Fibroblast of gingiva (primary cell): ENCODE measurements around the gene L1CAM.

Experiments
- DNase-seq: peaks from one replicate; pipeline ENCODE4 v3.0.0-alpha.2; 2011; ENCODE audit warnings: low read depth

The L1CAM gene

GRCh38 chrX:153878345-153878744 is 7.6 kb downstream of the L1CAM start:
- DNase-seq: no peak

DNA sequence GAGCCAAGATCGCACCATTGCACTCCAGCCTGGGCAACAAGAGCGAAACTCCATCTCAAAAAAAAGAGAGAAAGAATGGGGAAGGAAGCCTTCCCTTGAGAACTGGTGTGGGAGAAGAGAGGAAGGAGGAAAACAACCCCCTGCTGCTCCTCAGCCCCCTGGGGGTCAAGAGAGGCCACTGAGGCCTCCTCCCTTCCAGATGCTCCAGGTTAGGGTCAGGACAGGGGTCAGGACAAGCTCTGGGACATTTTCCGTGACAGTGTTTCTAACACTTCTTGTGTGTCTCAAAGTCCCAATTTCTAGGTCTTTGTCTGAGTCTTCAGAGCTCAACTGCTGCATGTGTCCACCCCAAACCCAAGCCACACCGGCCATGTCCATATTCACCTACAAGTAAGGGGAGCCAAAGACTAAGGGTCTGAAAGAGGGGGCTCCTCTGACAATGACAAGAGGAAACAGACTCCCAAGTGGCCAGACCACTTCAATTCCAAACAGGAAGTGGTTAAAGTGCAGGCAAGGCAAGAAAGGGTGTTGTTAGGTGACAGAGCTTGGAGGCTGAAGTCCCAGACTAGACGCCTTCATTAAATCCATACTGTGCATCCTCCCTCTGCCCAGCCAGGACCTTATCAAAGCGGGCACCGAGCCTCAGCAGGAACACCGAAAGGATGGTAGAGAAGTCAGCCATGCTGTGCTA is 8.3 kb downstream of the L1CAM start:
- DNase-seq: no peak

DNA sequence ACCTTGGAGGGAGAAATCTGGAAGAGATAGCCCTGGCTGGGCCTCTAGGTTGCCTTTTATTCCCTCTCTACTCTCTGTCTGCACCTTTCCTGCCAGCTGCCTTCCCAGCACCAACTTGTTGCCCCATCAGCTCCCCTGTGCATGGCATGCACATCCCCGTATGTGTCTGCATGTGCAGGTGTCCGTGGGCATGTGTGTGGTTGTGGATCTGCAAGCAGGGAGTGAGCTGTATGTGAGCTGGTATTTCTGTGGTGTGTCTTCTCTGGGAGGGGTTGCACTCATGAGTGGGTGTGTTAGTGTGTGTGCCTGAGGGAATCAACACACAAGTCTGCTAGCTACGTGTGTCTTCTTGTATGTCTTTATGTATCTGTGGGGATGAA is 9.9 kb downstream of the L1CAM start:
- no peak for DNase-seq

DNA sequence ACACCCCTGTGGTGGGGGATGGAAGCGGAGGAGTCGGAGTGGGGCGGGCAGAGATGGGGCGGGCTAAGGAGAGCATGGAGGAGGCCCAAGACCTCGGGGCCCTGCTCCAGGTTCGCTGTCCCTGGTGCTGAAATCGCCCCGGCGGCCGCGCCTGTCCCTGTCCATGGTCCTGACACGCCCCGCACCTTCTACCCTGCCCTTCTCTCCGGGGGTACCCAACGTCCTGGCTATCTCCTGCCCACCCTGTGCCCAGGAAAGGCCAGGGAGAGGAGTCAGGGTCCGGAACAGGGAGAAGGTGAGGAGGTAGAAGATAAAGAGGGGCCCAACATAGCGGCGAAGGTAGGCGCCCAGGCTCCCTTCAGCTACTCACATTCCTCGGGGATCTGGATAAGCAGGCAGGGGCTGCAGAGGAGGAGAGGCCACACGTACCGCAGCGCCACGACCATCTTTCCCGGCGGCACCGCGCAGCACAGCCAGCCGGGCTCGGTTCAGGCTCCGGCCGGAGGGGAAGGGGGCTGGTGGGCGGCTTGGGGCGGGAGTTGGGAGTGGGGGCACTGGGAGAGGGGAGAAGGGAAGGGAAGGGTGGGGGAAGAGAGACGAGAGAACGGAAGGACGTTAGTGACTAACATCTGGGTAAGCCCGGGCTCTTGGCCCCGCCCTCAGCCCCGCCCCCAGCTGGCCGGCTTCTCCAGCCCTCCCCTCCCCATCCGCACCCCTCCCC is 10.4 kb downstream of the L1CAM start:
- no peak for DNase-seq

- no peak for DNase-seq
Observed at GRCh38 chrX:153874366-153875125, 11.4 kb downstream of the L1CAM start.

DNA sequence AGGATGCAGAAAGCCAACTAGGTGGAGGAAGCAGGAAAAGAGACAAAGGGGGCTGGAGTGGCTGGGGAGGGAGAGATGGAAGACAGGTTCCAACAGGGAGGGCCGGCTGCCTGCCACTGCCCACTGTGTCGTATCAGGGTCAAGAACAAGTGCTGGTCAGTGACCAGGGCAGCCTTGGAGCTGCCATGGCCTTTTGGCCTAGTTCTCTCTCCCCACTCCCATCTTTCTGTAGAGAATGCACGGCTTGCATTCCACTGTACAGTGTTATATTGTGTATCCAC is 11.9 kb downstream of the L1CAM start:
- no peak for DNase-seq

DNA sequence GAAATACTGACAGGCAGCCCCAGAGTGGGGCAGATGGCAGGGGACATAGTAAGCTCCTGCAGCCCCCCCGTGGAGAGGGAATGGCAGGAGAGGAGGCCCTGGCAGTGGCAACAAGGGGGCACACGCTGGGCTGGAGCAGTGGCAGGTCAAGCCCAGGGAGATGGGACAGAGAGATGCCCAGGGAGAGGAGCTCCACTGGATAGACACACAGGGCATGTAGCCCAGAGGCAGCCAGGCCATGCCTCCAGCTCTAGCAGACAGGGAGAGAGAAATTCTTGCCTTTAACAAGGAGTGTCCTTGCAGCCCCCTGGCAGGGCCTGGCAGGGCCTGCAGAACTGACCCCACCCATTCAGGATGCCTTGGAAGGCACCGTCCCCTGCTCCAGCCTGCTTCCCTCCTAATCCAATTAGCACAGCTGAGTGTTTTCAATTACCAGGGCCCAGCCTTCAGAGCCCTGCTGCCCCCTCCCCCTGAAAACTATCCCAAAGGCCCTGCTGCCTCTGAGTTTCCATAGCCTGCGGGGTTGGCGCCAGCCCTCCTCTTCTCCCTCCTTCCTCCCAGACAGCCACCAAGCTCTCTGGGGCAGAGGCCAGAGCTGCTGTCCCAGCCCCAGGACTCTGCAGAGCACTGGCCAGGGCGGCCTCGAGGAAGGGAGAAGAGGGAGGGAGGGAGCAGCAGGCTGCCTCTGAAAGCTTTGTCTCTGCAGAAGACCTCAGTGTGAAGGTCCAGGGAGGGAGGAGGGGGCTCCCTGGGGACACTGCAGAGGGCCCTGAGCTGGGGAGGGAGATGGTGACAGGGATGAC is 12.5 kb downstream of the L1CAM start:
- DNase-seq: no peak

DNA sequence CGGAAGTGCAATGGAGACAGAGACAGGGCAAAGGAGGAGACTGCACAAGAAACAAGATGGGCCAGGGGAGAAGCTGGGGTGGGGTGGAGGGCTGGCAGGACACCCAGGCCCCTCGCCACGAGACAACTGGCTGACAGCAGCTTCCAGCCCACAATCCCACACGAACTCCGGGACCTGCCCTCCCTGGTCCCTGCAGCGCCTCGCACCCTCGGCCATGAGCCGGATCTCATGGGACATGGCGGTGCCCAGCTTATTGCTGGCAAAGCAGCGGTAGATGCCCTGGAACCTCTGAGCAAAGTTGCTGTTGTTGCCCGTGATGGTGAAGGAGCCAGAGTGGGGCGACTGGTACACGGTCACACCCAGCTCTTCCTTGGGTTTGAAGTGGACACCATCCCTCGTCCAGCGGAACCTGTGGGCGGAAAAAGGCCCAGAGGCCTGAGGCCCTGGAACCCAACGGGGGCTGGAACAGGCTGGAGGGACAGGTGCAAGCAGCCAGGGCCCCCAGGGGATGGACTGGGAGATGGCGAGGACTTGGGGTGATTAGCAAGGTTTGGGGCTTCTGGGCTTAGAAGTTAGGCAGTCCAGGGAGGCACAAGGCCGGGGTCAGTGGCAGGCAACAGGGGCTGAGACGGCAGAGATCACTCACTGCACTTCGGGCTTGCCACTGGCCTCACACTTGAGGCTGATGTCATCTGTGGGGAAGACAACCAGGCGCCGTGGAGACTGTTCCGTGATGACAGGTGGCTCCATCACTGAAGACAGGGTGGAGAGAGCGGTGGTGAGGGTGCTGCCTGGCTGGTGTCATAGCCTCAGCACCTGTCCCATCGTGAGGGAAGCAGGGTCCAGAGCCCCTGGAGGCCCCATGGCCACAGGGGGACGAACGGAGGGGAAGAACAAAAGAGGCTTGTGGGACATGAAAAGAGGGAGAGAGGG is 13.8 kb downstream of the L1CAM start:
- no peak for DNase-seq

- DNase-seq: no peak
Observed at GRCh38 chrX:153871451-153871850, 14.5 kb downstream of the L1CAM start.

DNA sequence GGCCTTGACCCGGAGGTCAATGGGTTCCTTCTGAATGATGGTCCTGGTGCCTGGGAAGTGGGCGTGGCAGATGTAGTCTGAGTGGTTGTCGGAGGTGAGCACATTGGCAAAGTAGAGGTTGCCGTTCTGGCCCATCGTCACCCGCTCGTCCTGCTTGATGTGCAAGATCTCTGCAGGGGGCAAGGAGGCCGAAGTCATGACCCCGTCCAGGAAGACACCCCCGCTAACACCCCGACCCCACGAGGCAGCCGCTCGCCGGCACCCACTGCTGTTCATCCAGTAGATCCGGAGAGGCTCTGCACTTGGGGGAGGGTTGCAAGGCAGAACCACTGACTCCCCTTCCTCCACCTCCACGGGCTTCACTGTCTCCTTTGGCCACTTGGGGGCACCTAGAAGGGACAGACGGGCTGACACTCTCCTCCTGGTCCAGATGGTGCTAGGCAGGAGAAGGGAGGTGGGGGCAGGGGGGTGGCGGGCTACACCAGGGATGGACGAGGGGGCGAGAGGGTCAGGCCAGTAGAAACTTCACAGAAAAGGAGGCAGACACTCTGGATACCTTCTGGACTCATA is 15.1 kb downstream of the L1CAM start:
- DNase-seq: no peak

- DNase-seq: no peak
Observed at GRCh38 chrX:153870288-153870690, 15.7 kb downstream of the L1CAM start.

- DNase-seq: no peak
Observed at GRCh38 chrX:153869473-153870287, 16.3 kb downstream of the L1CAM start.

GRCh38 chrX:153868576-153869472 is 17.1 kb downstream of the L1CAM start:
- no peak for DNase-seq

GRCh38 chrX:153867671-153868070 is 18.3 kb downstream of the L1CAM start:
- DNase-seq: no peak

GRCh38 chrX:153867139-153867538 is 18.8 kb downstream of the L1CAM start:
- no peak for DNase-seq

DNA sequence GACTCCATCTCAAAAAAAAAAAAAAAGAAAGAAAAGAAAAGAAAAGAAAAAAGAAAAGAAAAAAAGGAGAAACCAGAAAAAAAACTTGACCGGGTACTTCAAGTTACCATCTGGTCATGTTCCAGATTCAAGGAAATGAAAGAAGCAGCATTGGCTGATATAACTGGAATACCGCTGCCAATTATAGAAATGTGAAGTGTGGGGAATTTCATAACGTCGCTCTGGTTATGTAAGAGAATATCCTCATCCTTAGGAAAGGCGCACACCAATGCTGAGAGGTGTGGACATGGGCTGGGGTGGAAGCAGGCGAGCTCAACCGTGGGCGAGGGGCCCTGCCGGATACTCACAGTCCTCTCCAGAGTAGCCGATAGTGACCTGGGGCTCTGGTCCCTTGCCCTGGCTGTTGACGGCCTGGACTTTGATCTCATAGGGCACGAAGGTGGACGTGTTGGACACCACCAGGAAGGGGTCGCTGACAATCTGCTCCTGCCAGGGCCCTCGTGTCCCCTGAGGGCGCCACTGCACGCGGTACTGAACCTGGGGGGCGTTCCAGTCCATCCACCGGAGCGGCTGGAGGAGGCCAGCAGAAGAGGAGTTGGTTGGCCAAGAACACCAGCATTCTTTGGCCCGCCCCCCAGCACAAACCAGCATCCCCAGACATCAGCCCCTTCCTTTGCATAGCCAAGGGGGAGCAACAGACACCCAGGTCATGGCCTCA is 19.5 kb downstream of the L1CAM start:
- DNase-seq: no peak

DNA sequence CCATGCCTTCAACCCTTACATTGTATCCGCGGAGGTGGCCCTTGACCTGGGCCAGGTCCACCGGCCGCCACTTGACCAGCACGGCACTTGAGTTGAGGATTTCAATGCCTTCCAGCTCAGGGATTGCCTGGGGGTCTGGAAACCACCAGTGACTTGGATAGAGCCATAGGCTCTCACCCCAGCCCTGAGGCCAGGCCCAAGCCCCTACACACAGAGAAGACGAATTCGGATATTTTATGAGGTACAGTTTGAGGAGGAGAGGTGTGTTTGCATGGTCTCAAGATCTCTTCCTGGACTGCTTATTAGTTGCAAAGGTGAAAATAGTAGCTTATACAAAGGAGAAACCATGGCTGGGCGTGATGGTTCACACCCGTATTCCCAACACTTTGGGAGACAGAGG is 20.3 kb downstream of the L1CAM start:
- no peak for DNase-seq

GRCh38 chrX:153865321-153865580 is 20.7 kb downstream of the L1CAM start:
- no peak for DNase-seq
